ENCODE measurements around the gene NEK10. TPM values are rescaled to one million over a fixed set of nuclear protein-coding genes. Genes with fewer than 3 reads are reported as not detected.
"Not testable (repeated sequence)": the region's sequence is repeated elsewhere in the genome, so short reads cannot be mapped to it uniquely, and the experiment has no call there.

Gene NEK10
- total RNA-seq, 1 experiment from 2014 or later: 4.3 TPM

- H3K4me3 ChIP-seq: no peak overlapping the region
- no peaks in the 10 kb centered on the region for H3K27me3 ChIP-seq (ENCODE audit: insufficient read depth, low read depth)
- DNase-seq: no peak
- H3K79me2 ChIP-seq (ENCODE audit: low read depth): no peaks in the 10 kb centered on the region
- no peak overlapping the region for H3K27ac ChIP-seq
- TF ChIP-seq EZH2 (IDR thresholded peaks at IDR 0.05; ENCODE audit: low read depth) (no peak), CTCF (conservative IDR thresholded peaks at IDR 0.05) (no peak)
- H3K9me3 ChIP-seq (ENCODE audit: insufficient read depth, low read depth): no peaks in the 10 kb centered on the region
- H3K4me1 ChIP-seq (replicated peaks; ENCODE audit: insufficient read depth): no peaks in the 10 kb centered on the region
- H3K4me2 ChIP-seq: no peak overlapping the region
- peaks cover 16% of the 10 kb centered on the region; the same call in 1 of the 2 replicates for H3F3A ChIP-seq (ENCODE audit: insufficient read depth, low read depth)
- BruUV-seq (replicated peaks): no TSS peak
- no peak overlapping the region for H2AFZ ChIP-seq
- intact Hi-C loops (cut with micrococcal nuclease; ENCODE audit: unreplicated experiment): no loop called here
- ChIA-PET CTCF (no interaction called here), POLR2A (ENCODE audit: unreplicated experiment) (no interaction called here)
- H3K9me2 ChIP-seq (ENCODE audit: insufficient read depth): no peaks in the 10 kb centered on the region
- no peaks in the 10 kb centered on the region for H4K20me1 ChIP-seq (ENCODE audit: insufficient read depth)
- peaks cover 7% of the 10 kb centered on the region; the same call in 1 of the 2 replicates for H3K36me3 ChIP-seq (ENCODE audit: low read depth)
These were observed 23.9 kb upstream of the NEK10 start for GRCh38 chr3:27392950-27393679.

GRCh38 chr3:27392414-27392813 is 23.2 kb upstream of the NEK10 start:
- H3K4me3 ChIP-seq; H3K4me2 ChIP-seq; H3K36me3 ChIP-seq (ENCODE audit: low read depth); H3K9me3 ChIP-seq (ENCODE audit: insufficient read depth, low read depth); H4K20me1 ChIP-seq (ENCODE audit: insufficient read depth); H3K4me1 ChIP-seq (replicated peaks; ENCODE audit: insufficient read depth); POLR2A ChIA-PET (ENCODE audit: unreplicated experiment); intact Hi-C loops (cut with micrococcal nuclease; ENCODE audit: unreplicated experiment); H2AFZ ChIP-seq; H3K9me2 ChIP-seq (ENCODE audit: insufficient read depth); H3K27me3 ChIP-seq (ENCODE audit: insufficient read depth, low read depth); DNase-seq; H3K79me2 ChIP-seq (ENCODE audit: low read depth); BruUV-seq (replicated peaks); CTCF ChIA-PET: not testable (repeated sequence)
- Histone ChIP-seq H3F3A (ENCODE audit: insufficient read depth, low read depth) (peaks cover 10% of the 10 kb centered on the region; the same call in 1 of the 2 replicates), H3K27ac (peak overlapping the region; percentile 8; the same call in 1 of the 2 replicates)

GRCh38 chr3:27391796-27392195 is 22.6 kb upstream of the NEK10 start:
- Histone ChIP-seq H3K4me1 (replicated peaks; ENCODE audit: insufficient read depth) (no peaks in the 10 kb centered on the region), H3K9me2 (ENCODE audit: insufficient read depth) (no peaks in the 10 kb centered on the region), H3K27me3 (ENCODE audit: insufficient read depth, low read depth) (no peaks in the 10 kb centered on the region), H2AFZ (no peak overlapping the region), H3F3A (ENCODE audit: insufficient read depth, low read depth) (peaks cover 10% of the 10 kb centered on the region; the same call in 1 of the 2 replicates), H3K4me2 (no peak overlapping the region), H3K4me3 (no peak overlapping the region), H3K36me3 (ENCODE audit: low read depth) (0 out of 2 replicates have a peak, but pooled peaks cover 5% of the 10 kb centered on the region), H3K9me3 (ENCODE audit: insufficient read depth, low read depth) (no peaks in the 10 kb centered on the region), H3K79me2 (ENCODE audit: low read depth) (no peaks in the 10 kb centered on the region), H4K20me1 (ENCODE audit: insufficient read depth) (no peaks in the 10 kb centered on the region), H3K27ac (peak overlapping the region; percentile 8; the same call in 1 of the 2 replicates)
- TF ChIP-seq CTCF (conservative IDR thresholded peaks at IDR 0.05): no peak
- no peak for TF ChIP-seq EZH2 (IDR thresholded peaks at IDR 0.05; ENCODE audit: low read depth)
- BruUV-seq (replicated peaks): no TSS peak
- intact Hi-C loops (cut with micrococcal nuclease; ENCODE audit: unreplicated experiment): no loop called here
- ChIA-PET POLR2A (ENCODE audit: unreplicated experiment) (no interaction called here), CTCF (no interaction called here)
- DNase-seq: no peak

GRCh38 chr3:27387625-27388024 is 18.4 kb upstream of the NEK10 start:
- Histone ChIP-seq H4K20me1 (ENCODE audit: insufficient read depth) (no peaks in the 10 kb centered on the region), H2AFZ (no peak overlapping the region), H3K9me2 (ENCODE audit: insufficient read depth) (no peaks in the 10 kb centered on the region), H3K4me3 (no peak overlapping the region), H3K27me3 (ENCODE audit: insufficient read depth, low read depth) (no peaks in the 10 kb centered on the region), H3K4me2 (no peak overlapping the region), H3K27ac (no peak overlapping the region), H3K79me2 (ENCODE audit: low read depth) (no peaks in the 10 kb centered on the region), H3K4me1 (replicated peaks; ENCODE audit: insufficient read depth) (no peaks in the 10 kb centered on the region), H3K9me3 (ENCODE audit: insufficient read depth, low read depth) (no peaks in the 10 kb centered on the region), H3F3A (ENCODE audit: insufficient read depth, low read depth) (peaks cover 10% of the 10 kb centered on the region), H3K36me3 (ENCODE audit: low read depth) (peaks cover 22% of the 10 kb centered on the region)
- intact Hi-C loops (cut with micrococcal nuclease; ENCODE audit: unreplicated experiment): no loop called here
- no TSS peak for BruUV-seq (replicated peaks)
- CTCF ChIA-PET: no interaction called here
- POLR2A ChIA-PET (ENCODE audit: unreplicated experiment): no interaction called here
- DNase-seq: no peak
- no peak for TF ChIP-seq CTCF (conservative IDR thresholded peaks at IDR 0.05)

Data from PC-9 (cell line).